Measurements from ENCODE around the gene DGUOK. TPM values are rescaled to one million over a fixed set of nuclear protein-coding genes. Genes with fewer than 3 reads are reported as not detected.

DGUOK gene
- total and polyA plus RNA-seq, 10 of the 15 experiments (the other 5 are each of a cell fraction or from before 2014, with no cell fraction given), result 64.4 to 234 (median 91.4) TPM

- no peak overlapping the region for H3K9ac ChIP-seq (ENCODE audit: control insufficient read depth, insufficient read depth, low read length)
- no peak overlapping the region for H3K4me3 ChIP-seq
- RAD21 ChIA-PET (ENCODE audit: unreplicated experiment), result interaction anchor here (0.9 kb wide), 1 partner anchor 13 kb away, joined by 3 read pairs; no protein-coding TSS in a partner anchor
- H4K20me1 ChIP-seq (ENCODE audit: control insufficient read depth, insufficient read depth), result no peaks in the 10 kb centered on the region
- SMC1A ChIA-PET (ENCODE audit: uncharacterized antibody, unreplicated experiment), result interaction anchor here (1.1 kb wide), 1 partner anchor 67 kb away, joined by 3 read pairs; no protein-coding TSS in a partner anchor
- H3K4me1 ChIP-seq (ENCODE audit: control insufficient read depth, insufficient read depth, low read length), result peaks cover 14% of the 10 kb centered on the region
- no peak overlapping the region for H3K27ac ChIP-seq (ENCODE audit: control insufficient read depth, insufficient read depth)
- no peaks in the 10 kb centered on the region for H3K9me3 ChIP-seq (replicated peaks; ENCODE audit: control insufficient read depth, insufficient read depth, low read length)
- in situ Hi-C loops (cut with MboI), result no loop called here
- no TSS peak for BruUV-seq (replicated peaks)
- no peak for ATAC-seq
- no peaks in the 10 kb centered on the region for H3K36me3 ChIP-seq (ENCODE audit: control insufficient read depth in 2 of 2, insufficient read depth in 2 of 2, low read length in 1 of 2)
- POLR2A ChIA-PET, result no interaction called here
- no peak for DNase-seq (ENCODE audit: low read depth, low spot score)
- no peak for FAIRE-seq
- intact Hi-C loops (cut with micrococcal nuclease; ENCODE audit: unreplicated experiment), result no loop called here
- WGBS (ENCODE audit: insufficient coverage, insufficient replicate concordance, low lambda C conversion rate, missing lambda C conversion rate), result 94% methylated on average over 2 of the region's 2 CpGs
- CTCF ChIA-PET, result interaction anchor here (0.6 kb wide), 2 partner anchors 66 to 589 kb away, joined by 3 read pairs; partner anchors contain the start of genes CCDC142 and TTC31
- no peak overlapping the region for H2AFZ ChIP-seq (ENCODE audit: control insufficient read depth, low read depth, low read length)
- H3K79me2 ChIP-seq (ENCODE audit: control insufficient read depth, insufficient read depth, low read length), result no peaks in the 10 kb centered on the region
- H3K27me3 ChIP-seq (replicated peaks in 1 of 2; ENCODE audit: control insufficient read depth in 2 of 2, insufficient read depth in 2 of 2, low read length in 1 of 2), result no peaks in the 10 kb centered on the region
- H3K4me2 ChIP-seq (ENCODE audit: control insufficient read depth, insufficient read depth), result no peak overlapping the region
- TF ChIP-seq SUZ12 (IDR thresholded peaks at IDR 0.05; ENCODE audit: unreplicated experiment) (no peak), FOXK2 (IDR thresholded peaks at IDR 0.05) (no peak), SP1 (IDR thresholded peaks at IDR 0.05; ENCODE audit: low read depth, low read length) (no peak), HSF1 (IDR thresholded peaks at IDR 0.05; ENCODE audit: low read depth, low read length) (no peak), SKIL (IDR thresholded peaks at IDR 0.05; ENCODE audit: low read depth, poor library complexity, severe bottlenecking) (no peak), ZNF592 (IDR thresholded peaks at IDR 0.05) (no peak), KDM1A (IDR thresholded peaks at IDR 0.05; ENCODE audit: borderline replicate concordance) (no peak), LARP7 (IDR thresholded peaks at IDR 0.05) (no peak), TARDBP (IDR thresholded peaks at IDR 0.05; ENCODE audit: borderline replicate concordance) (no peak), SPI1 (IDR thresholded peaks at IDR 0.05; ENCODE audit: borderline replicate concordance, insufficient read depth, low read depth, low read length) (no peak), PRDM15 (CRISPR knock-in tag; IDR thresholded peaks at IDR 0.05) (no peak)
These were observed 32.2 kb upstream of the DGUOK start for GRCh38 chr2:73894475-73894850.

All from GM12878 (cell line).